IMR-90 (cell line): ENCODE data around the gene PSMD10. TPM values are rescaled to one million over a fixed set of nuclear protein-coding genes. Genes with fewer than 3 reads are reported as not detected.

Experiments used
- ATAC-seq: fragments of 200-7000 bp; cut with Tn5 transposase; 2 replicates; pipeline ENCODE4 v1.9.1; 2020; ENCODE audit warnings: low read depth, mild to moderate bottlenecking, moderate library complexity
- BruUV-seq: library from RNA; stranded (reverse); fragments of 400-500 nt; replicated peaks from 2 replicates; lab custom pipeline; 2021; lab: Mats Ljungman, UMichigan
- CTCF ChIA-PET: fragments of 300-600 bp; formaldehyde crosslinking; extraction: SDS; loops from one replicate; lab custom pipeline; 2021; ENCODE audit warnings: antibody characterized with exemption; lab: Yijun Ruan, JAX
- POLR2A ChIA-PET: fragments of 300-600 bp; sonication (Branson Sonifier 250); formaldehyde crosslinking; loops from one replicate; lab custom pipeline; 2022; ENCODE audit warnings: antibody characterized with exemption; ENCODE audit not compliant: unreplicated experiment; lab: Charles Lee
- DNase-seq: peaks from one replicate; pipeline ENCODE4 v3.0.0; 2013
- H2AFZ ChIP-seq: replicated peaks from 2 replicates; pipeline ENCODE3; 2013; ENCODE audit warnings: low read length, mild to moderate bottlenecking; ENCODE audit not compliant: poor library complexity
- H2AK5ac ChIP-seq: 2 replicates; pipeline ENCODE4 v1.6.1; 2013; ENCODE audit warnings: low read depth, low read length, inconsistent platforms
- H2AK9ac ChIP-seq: replicated peaks from 2 replicates; pipeline ENCODE3; 2013; ENCODE audit warnings: mild to moderate bottlenecking, low read depth, low read length, moderate library complexity; ENCODE audit not compliant: poor library complexity
- H2BK120ac ChIP-seq: 2 replicates; pipeline ENCODE4 v1.6.1; 2013; ENCODE audit warnings: low read depth, low read length, inconsistent platforms
- H2BK15ac ChIP-seq: 3 replicates; pipeline ENCODE4 v1.6.1; 2013; ENCODE audit warnings: low read depth, low read length, inconsistent platforms
- H2BK20ac ChIP-seq: 2 replicates; pipeline ENCODE4 v1.6.1; 2013; ENCODE audit warnings: low read depth, mild to moderate bottlenecking, inconsistent platforms, low read length, moderate library complexity
- H2BK5ac ChIP-seq: 2 replicates; pipeline ENCODE4 v1.6.1; 2013; ENCODE audit warnings: mild to moderate bottlenecking, low read depth, low read length, inconsistent platforms; ENCODE audit not compliant: poor library complexity, severe bottlenecking
- H3K14ac ChIP-seq: replicated peaks from 2 replicates; pipeline ENCODE4 v1.6.1; 2013; ENCODE audit warnings: low read depth, low read length, inconsistent platforms
- H3K18ac ChIP-seq: 2 replicates; pipeline ENCODE4 v1.6.1; 2013; ENCODE audit warnings: low read depth, low read length, control low read depth
- H3K23ac ChIP-seq: 2 replicates; pipeline ENCODE4 v1.6.1; 2013; ENCODE audit warnings: low read depth, low read length, inconsistent platforms
- H3K27ac ChIP-seq: 2 replicates; pipeline ENCODE4 v1.5.1; 2013; ENCODE audit warnings: mild to moderate bottlenecking, control low read depth, low read length; ENCODE audit not compliant: insufficient read depth
- H3K27me3 ChIP-seq: 2 replicates; pipeline ENCODE4 v1.6.1; 2013; ENCODE audit warnings: low read length; ENCODE audit not compliant: control insufficient read depth, insufficient read depth
- H3K36me3 ChIP-seq: 2 replicates; pipeline ENCODE4 v1.6.1; 2013; ENCODE audit warnings: low read length, mixed read lengths; ENCODE audit not compliant: control insufficient read depth, insufficient read depth
- H3K4ac ChIP-seq: 2 replicates; pipeline ENCODE4 v1.6.1; 2013; ENCODE audit warnings: low read depth, low read length, inconsistent platforms
- H3K4me1 ChIP-seq: 2 replicates; pipeline ENCODE4 v1.6.1; 2013; ENCODE audit warnings: low read length, mixed read lengths; ENCODE audit not compliant: control insufficient read depth, insufficient read depth
- H3K4me2 ChIP-seq: 2 replicates; pipeline ENCODE4 v1.6.1; 2013; ENCODE audit warnings: low read depth, mild to moderate bottlenecking, control low read depth, low read length, moderate library complexity
- H3K4me3 ChIP-seq: 2 replicates; pipeline ENCODE4 v1.5.1; 2013; ENCODE audit warnings: low read depth, mild to moderate bottlenecking, control low read depth, low read length, moderate library complexity; ENCODE audit not compliant: insufficient read depth
- H3K56ac ChIP-seq: 2 replicates; pipeline ENCODE4 v1.6.1; 2013; ENCODE audit warnings: low read length, inconsistent platforms; ENCODE audit not compliant: insufficient read depth; ENCODE audit errors: extremely low read depth
- H3K79me1 ChIP-seq, 2 experiments: 2 replicates each; pipeline ENCODE4 v1.6.1; 2013; ENCODE audit warnings: low read length in 2 of 2, inconsistent platforms in 1 of 2, low read depth in 1 of 2
- H3K9ac ChIP-seq: 2 replicates; pipeline ENCODE4 v1.6.1; 2013; ENCODE audit warnings: low read depth, low read length, control low read depth
- H3K9me1 ChIP-seq: 2 replicates; pipeline ENCODE4 v1.6.1; 2013; ENCODE audit warnings: low read length, inconsistent platforms; ENCODE audit not compliant: insufficient read depth
- H3K9me3 ChIP-seq: 2 replicates; pipeline ENCODE4 v1.6.1; 2013; ENCODE audit warnings: low read length; ENCODE audit not compliant: control insufficient read depth, insufficient read depth
- H4K20me1 ChIP-seq: 2 replicates; pipeline ENCODE4 v1.6.1; 2013; ENCODE audit warnings: low read length, inconsistent platforms; ENCODE audit not compliant: insufficient read depth
- H4K5ac ChIP-seq: 2 replicates; pipeline ENCODE4 v1.6.1; 2013; ENCODE audit warnings: mild to moderate bottlenecking, low read depth, low read length, control low read depth
- H4K8ac ChIP-seq, 2 experiments: 2 replicates each; pipeline ENCODE4 v1.6.1; 2013; ENCODE audit warnings: low read depth in 2 of 2, low read length in 2 of 2, control low read depth in 1 of 2, inconsistent platforms in 1 of 2
- H4K91ac ChIP-seq: 2 replicates; pipeline ENCODE4 v1.6.1; 2013; ENCODE audit warnings: low read depth, low read length, inconsistent platforms; ENCODE audit not compliant: insufficient read depth
- BHLHE40 ChIP-seq: fragments of 150-350 bp; IDR thresholded peaks from 2 replicates; pipeline ENCODE4 v1.6.1; 2016; ENCODE audit warnings: mild to moderate bottlenecking, low read depth, low read length
- CEBPB ChIP-seq: IDR thresholded peaks from 2 replicates; pipeline ENCODE4 v1.6.1; 2012; ENCODE audit warnings: low read depth, low read length, improper control_type of control experiment
- CHD1 ChIP-seq: IDR thresholded peaks from 2 replicates; pipeline ENCODE4 v1.6.1; 2012; ENCODE audit warnings: low read depth, low read length, improper control_type of control experiment
- FOS ChIP-seq: fragments of 150-350 bp; IDR thresholded peaks from 2 replicates; pipeline ENCODE4 v1.6.1; 2016; ENCODE audit warnings: low read depth, low read length
- MAFK ChIP-seq: IDR thresholded peaks from 2 replicates; pipeline ENCODE4 v1.6.1; 2012; ENCODE audit warnings: low read depth, low read length, improper control_type of control experiment
- MAZ ChIP-seq: IDR thresholded peaks from 2 replicates; pipeline ENCODE4 v1.6.1; 2012; ENCODE audit warnings: low read depth, mild to moderate bottlenecking, low read length, improper control_type of control experiment, moderate library complexity, borderline replicate concordance
- MXI1 ChIP-seq: IDR thresholded peaks from 2 replicates; pipeline ENCODE4 v1.6.1; 2012; ENCODE audit warnings: low read depth, mild to moderate bottlenecking, low read length, moderate library complexity, borderline replicate concordance
- NFE2L2 ChIP-seq: fragments of 150-350 bp; IDR thresholded peaks from 2 replicates; pipeline ENCODE4 v1.6.1; 2016; ENCODE audit warnings: low read depth, mild to moderate bottlenecking, low read length
- POLR2A ChIP-seq: IDR thresholded peaks from 2 replicates; pipeline ENCODE4 v1.6.1; 2012; ENCODE audit warnings: mild to moderate bottlenecking, low read depth, low read length
- RAD21 ChIP-seq: IDR thresholded peaks from 2 replicates; pipeline ENCODE4 v1.6.1; 2012; ENCODE audit warnings: low read length, improper control_type of control experiment
- RCOR1 ChIP-seq: IDR thresholded peaks from 2 replicates; pipeline ENCODE4 v1.6.1; 2012; ENCODE audit warnings: mild to moderate bottlenecking, low read length, improper control_type of control experiment; ENCODE audit not compliant: insufficient replicate concordance
- RFX5 ChIP-seq: IDR thresholded peaks from 2 replicates; pipeline ENCODE4 v1.8.0; 2012; ENCODE audit warnings: low read depth, mild to moderate bottlenecking, low read length, moderate library complexity
- SMC3 ChIP-seq: fragments of 150-350 bp; IDR thresholded peaks from 2 replicates; pipeline ENCODE4 v1.6.1; 2016; ENCODE audit warnings: low read depth, mild to moderate bottlenecking, antibody characterized with exemption, low read length, moderate library complexity
- WGBS, 2 experiments: methylation state at CpG; one replicate each; pipeline versions ENCODE4 v1.1.5 to v1.1.7; 2013; ENCODE audit warnings: missing lambda C conversion rate in 2 of 2; ENCODE audit not compliant: insufficient read length in 1 of 2; ENCODE audit errors: extremely low coverage in 2 of 2; 5-methylcytosine and 5-hydroxymethylcytosine counted together
- dilution Hi-C: fragments of 300-500 bp; cut with HindIII; formaldehyde crosslinking; loops from one replicate; pipeline ENCODE4 v1.14.3; 2018; ENCODE audit warnings: low sequenced_read_pairs; ENCODE audit not compliant: unreplicated experiment
- in situ Hi-C: fragments of 300-500 bp; cut with MboI; formaldehyde crosslinking; loops from 3 replicates; pipeline ENCODE4 v1.14.3; 2019; ENCODE audit warnings: low sequenced_read_pairs, inconsistent platforms, mixed read lengths
- intact Hi-C: fragments of 100-400 bp; cut with micrococcal nuclease; formaldehyde crosslinking; loops from 2 replicates; pipeline ENCODE4 v1.10.0; 2022
- polyA plus RNA-seq, 3 experiments: library from polyadenylated mRNA; depleted of rRNA; stranded (reverse); fragments of >200 nt; gene quantifications; 2 replicates each; pipeline ENCODE4 v1.2.3, GENCODE V29; 2012; ENCODE audit warnings: low replicate concordance in 1 of 3
- total RNA-seq: library from RNA; depleted of rRNA; stranded (reverse); fragments of >200 nt; gene quantifications from 2 replicates; pipeline ENCODE4 v1.2.3, GENCODE V29; 2012
- TF ChIP-seq, protein P1 (sequence below): conservative IDR thresholded peaks from 2 replicates; pipeline ENCODE4 v1.5.1; 2012; ENCODE audit warnings: mild to moderate bottlenecking, low read depth, low read length, improper control_type of control experiment
- TF ChIP-seq, protein P2 (sequence below): fragments of 150-350 bp; IDR thresholded peaks from 2 replicates; pipeline ENCODE4 v1.6.1; 2017; ENCODE audit warnings: mild to moderate bottlenecking, antibody characterized with exemption, low read length, low read depth

The PSMD10 gene
- total and polyA plus RNA-seq, 2 of the 4 experiments (the other 2 are of a cell fraction), result 62.0 to 122 TPM

DNA sequence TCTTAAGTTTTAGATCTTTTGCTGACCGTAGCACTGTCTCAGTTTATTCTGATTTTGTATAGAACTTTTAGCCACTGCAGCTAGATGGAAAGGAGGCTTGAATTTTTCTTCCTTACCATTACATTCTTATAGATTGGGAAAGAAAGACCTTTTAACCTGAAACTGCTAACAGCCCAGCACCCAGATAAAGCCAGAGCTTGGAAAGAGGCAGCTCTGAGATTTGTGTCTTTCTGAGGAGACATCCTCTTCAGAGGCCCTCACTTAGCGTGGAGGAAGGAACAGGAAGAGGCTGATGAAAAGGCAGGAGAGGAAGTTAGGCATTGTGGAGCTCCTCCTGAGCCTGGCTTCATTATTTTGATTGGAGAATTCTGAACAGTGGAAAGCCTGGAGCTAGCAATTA is 35.3 kb upstream of the PSMD10 start:
- Histone ChIP-seq H3K4me1 (peaks cover 3% of the 10 kb centered on the region), H2BK120ac (no peak overlapping the region), H4K91ac (no peak overlapping the region), H2BK5ac (no peak overlapping the region), H3K9ac (no peak overlapping the region), H3K18ac (no peak overlapping the region), H2AFZ (no peak overlapping the region), H4K5ac (no peak overlapping the region), H3K56ac (no peak overlapping the region), H2AK9ac (no peak overlapping the region), H3K23ac (no peak overlapping the region), H4K8ac (no peak overlapping the region), H2BK20ac (no peak overlapping the region), H3K27me3 (no peaks in the 10 kb centered on the region; the same call in 1 of the 2 replicates), H4K20me1 (no peaks in the 10 kb centered on the region), H3K9me1 (0 out of 2 replicates have a peak, but pooled peaks cover 3% of the 10 kb centered on the region), H3K14ac (no peak overlapping the region), H2AK5ac (no peak overlapping the region), H3K4ac (no peak overlapping the region), H3K79me1 (no peaks in the 10 kb centered on the region), H3K9me3 (no peaks in the 10 kb centered on the region), H3K36me3 (no peaks in the 10 kb centered on the region; the same call in 1 of the 2 replicates), H3K4me3 (no peak overlapping the region), H3K27ac (no peak overlapping the region; the same call in 1 of the 2 replicates), H3K4me2 (no peak overlapping the region), H2BK15ac (no peak overlapping the region)
- POLR2A ChIA-PET, result no interaction called here
- DNase-seq (peak; percentile 11), ATAC-seq (peak; percentile 46; the same call in 1 of the 2 replicates)
- dilution Hi-C loops (no loop called here), intact Hi-C loops (no loop called here), in situ Hi-C loops (no loop called here)
- no peak for TF ChIP-seq POLR2A
- TF ChIP-seq, protein P1, sequence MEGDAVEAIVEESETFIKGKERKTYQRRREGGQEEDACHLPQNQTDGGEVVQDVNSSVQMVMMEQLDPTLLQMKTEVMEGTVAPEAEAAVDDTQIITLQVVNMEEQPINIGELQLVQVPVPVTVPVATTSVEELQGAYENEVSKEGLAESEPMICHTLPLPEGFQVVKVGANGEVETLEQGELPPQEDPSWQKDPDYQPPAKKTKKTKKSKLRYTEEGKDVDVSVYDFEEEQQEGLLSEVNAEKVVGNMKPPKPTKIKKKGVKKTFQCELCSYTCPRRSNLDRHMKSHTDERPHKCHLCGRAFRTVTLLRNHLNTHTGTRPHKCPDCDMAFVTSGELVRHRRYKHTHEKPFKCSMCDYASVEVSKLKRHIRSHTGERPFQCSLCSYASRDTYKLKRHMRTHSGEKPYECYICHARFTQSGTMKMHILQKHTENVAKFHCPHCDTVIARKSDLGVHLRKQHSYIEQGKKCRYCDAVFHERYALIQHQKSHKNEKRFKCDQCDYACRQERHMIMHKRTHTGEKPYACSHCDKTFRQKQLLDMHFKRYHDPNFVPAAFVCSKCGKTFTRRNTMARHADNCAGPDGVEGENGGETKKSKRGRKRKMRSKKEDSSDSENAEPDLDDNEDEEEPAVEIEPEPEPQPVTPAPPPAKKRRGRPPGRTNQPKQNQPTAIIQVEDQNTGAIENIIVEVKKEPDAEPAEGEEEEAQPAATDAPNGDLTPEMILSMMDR, result no peak
- TF ChIP-seq BHLHE40, result no peak
- no peak for TF ChIP-seq FOS
- no peak for TF ChIP-seq MAFK
- no peak for TF ChIP-seq MXI1
- TF ChIP-seq, protein P2, sequence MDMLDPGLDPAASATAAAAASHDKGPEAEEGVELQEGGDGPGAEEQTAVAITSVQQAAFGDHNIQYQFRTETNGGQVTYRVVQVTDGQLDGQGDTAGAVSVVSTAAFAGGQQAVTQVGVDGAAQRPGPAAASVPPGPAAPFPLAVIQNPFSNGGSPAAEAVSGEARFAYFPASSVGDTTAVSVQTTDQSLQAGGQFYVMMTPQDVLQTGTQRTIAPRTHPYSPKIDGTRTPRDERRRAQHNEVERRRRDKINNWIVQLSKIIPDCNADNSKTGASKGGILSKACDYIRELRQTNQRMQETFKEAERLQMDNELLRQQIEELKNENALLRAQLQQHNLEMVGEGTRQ, result no peak
- no peak for TF ChIP-seq CEBPB
- TF ChIP-seq RFX5, result no peak
- TF ChIP-seq CHD1, result no peak
- no peak for TF ChIP-seq MAZ
- TF ChIP-seq NFE2L2, result no peak
- TF ChIP-seq SMC3, result no peak
- TF ChIP-seq RAD21, result no peak
- no peak for TF ChIP-seq RCOR1
- CTCF ChIA-PET, result no interaction called here
- BruUV-seq, result no TSS peak
- WGBS, 2 experiments, result 40% methylated on average over 1 of the region's 2 CpGs; no CpG with 5 or more reads in 1 of the 2 experiments
